ENCODE results near the gene PDZD4. TPM values are rescaled to one million over a fixed set of nuclear protein-coding genes. Genes with fewer than 3 reads are reported as not detected.

The PDZD4 gene
- polyA plus RNA-seq, 1 donor (not counting 4 experiments of a cell fraction or from before 2014, with no cell fraction given) = 0.05 TPM

- peak overlapping the region; percentile 61 to 85 (median 70) for H3K4me3 ChIP-seq (ENCODE audit: control insufficient read depth in 2 of 3, extremely low read depth in 1 of 3, insufficient read depth in 2 of 3, low read depth in 1 of 3, low read length in 3 of 3)
- peaks cover 14% of the 10 kb centered on the region for H3K4me1 ChIP-seq (ENCODE audit: control insufficient read depth, extremely low read depth, insufficient read depth, low read length)
- FAIRE-seq (no peak), DNase-seq (ENCODE audit: low read depth, low spot score) (no peak)
- peaks cover 47% of the 10 kb centered on the region for H3K79me2 ChIP-seq (ENCODE audit: control insufficient read depth, insufficient read depth, low read length)
- peaks cover 9 to 12% of the 10 kb centered on the region in 2 experiments for H3K36me3 ChIP-seq (ENCODE audit: control insufficient read depth in 2 of 2, extremely low read depth in 1 of 2, insufficient read depth in 2 of 2, low read length in 2 of 2)
- H2AFZ ChIP-seq (ENCODE audit: control insufficient read depth, low read length) = no peak overlapping the region
- no peaks in the 10 kb centered on the region for H3K27me3 ChIP-seq (ENCODE audit: control insufficient read depth, extremely low read depth, insufficient read depth, low read length)
- TF ChIP-seq EZH2 (IDR thresholded peaks at IDR 0.05; ENCODE audit: low read length) = no peak
- TF ChIP-seq, protein P1, sequence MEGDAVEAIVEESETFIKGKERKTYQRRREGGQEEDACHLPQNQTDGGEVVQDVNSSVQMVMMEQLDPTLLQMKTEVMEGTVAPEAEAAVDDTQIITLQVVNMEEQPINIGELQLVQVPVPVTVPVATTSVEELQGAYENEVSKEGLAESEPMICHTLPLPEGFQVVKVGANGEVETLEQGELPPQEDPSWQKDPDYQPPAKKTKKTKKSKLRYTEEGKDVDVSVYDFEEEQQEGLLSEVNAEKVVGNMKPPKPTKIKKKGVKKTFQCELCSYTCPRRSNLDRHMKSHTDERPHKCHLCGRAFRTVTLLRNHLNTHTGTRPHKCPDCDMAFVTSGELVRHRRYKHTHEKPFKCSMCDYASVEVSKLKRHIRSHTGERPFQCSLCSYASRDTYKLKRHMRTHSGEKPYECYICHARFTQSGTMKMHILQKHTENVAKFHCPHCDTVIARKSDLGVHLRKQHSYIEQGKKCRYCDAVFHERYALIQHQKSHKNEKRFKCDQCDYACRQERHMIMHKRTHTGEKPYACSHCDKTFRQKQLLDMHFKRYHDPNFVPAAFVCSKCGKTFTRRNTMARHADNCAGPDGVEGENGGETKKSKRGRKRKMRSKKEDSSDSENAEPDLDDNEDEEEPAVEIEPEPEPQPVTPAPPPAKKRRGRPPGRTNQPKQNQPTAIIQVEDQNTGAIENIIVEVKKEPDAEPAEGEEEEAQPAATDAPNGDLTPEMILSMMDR (optimal IDR thresholded peaks at IDR 0.05 in 1 of 3, IDR thresholded peaks at IDR 0.05 in 1 of 3, conservative IDR thresholded peaks at IDR 0.05 in 1 of 3; ENCODE audit: extremely low read depth in 1 of 3, insufficient read depth in 2 of 3, low read length in 3 of 3) = no peak
- dilution Hi-C loops (cut with MboI; ENCODE audit: extremely low pct_ligation_motif_present, low sequenced_read_pairs) = no loop called here
- peak overlapping the region; percentile 82 for H3K4me2 ChIP-seq (ENCODE audit: control insufficient read depth, extremely low read depth, insufficient read depth, low read depth, low read length)
- no peaks in the 10 kb centered on the region for H3K9me3 ChIP-seq (ENCODE audit: control insufficient read depth, low read depth, low read length)
- H3K27ac ChIP-seq (ENCODE audit: control insufficient read depth, insufficient read depth, low read length) = peak overlapping the region; percentile 90
- H3K9ac ChIP-seq (ENCODE audit: control insufficient read depth, extremely low read depth, insufficient read depth, low read length) = peak overlapping the region; percentile 90
- H4K20me1 ChIP-seq (ENCODE audit: control insufficient read depth, extremely low read depth, insufficient read depth, low read length) = no peaks in the 10 kb centered on the region
- no peaks in the 10 kb centered on the region for H3K9me1 ChIP-seq (ENCODE audit: control insufficient read depth, extremely low read depth, insufficient read depth, low read length)
Measured at GRCh38 chrX:153793291-153793690, 37.1 kb downstream of the PDZD4 start.

- dilution Hi-C loops (cut with MboI; ENCODE audit: extremely low pct_ligation_motif_present, low sequenced_read_pairs) = no loop called here
- H3K79me2 ChIP-seq (ENCODE audit: control insufficient read depth, insufficient read depth, low read length) = peaks cover 47% of the 10 kb centered on the region
- H3K4me2 ChIP-seq (ENCODE audit: control insufficient read depth, extremely low read depth, insufficient read depth, low read depth, low read length) = no peak overlapping the region
- TF ChIP-seq EZH2 (IDR thresholded peaks at IDR 0.05; ENCODE audit: low read length) = no peak
- TF ChIP-seq, protein P1 (optimal IDR thresholded peaks at IDR 0.05 in 1 of 3, IDR thresholded peaks at IDR 0.05 in 1 of 3, conservative IDR thresholded peaks at IDR 0.05 in 1 of 3; ENCODE audit: extremely low read depth in 1 of 3, insufficient read depth in 2 of 3, low read length in 3 of 3) = no peak
- no peaks in the 10 kb centered on the region for H3K9me3 ChIP-seq (ENCODE audit: control insufficient read depth, low read depth, low read length)
- peaks cover 14% of the 10 kb centered on the region for H3K4me1 ChIP-seq (ENCODE audit: control insufficient read depth, extremely low read depth, insufficient read depth, low read length)
- H4K20me1 ChIP-seq (ENCODE audit: control insufficient read depth, extremely low read depth, insufficient read depth, low read length) = no peaks in the 10 kb centered on the region
- no peak overlapping the region for H3K27ac ChIP-seq (ENCODE audit: control insufficient read depth, insufficient read depth, low read length)
- H3K9ac ChIP-seq (ENCODE audit: control insufficient read depth, extremely low read depth, insufficient read depth, low read length) = no peak overlapping the region
- no peaks in the 10 kb centered on the region for H3K27me3 ChIP-seq (ENCODE audit: control insufficient read depth, extremely low read depth, insufficient read depth, low read length)
- DNase-seq (ENCODE audit: low read depth, low spot score) (no peak), FAIRE-seq (no peak)
- no peaks in the 10 kb centered on the region for H3K9me1 ChIP-seq (ENCODE audit: control insufficient read depth, extremely low read depth, insufficient read depth, low read length)
- H3K4me3 ChIP-seq (ENCODE audit: control insufficient read depth in 2 of 3, extremely low read depth in 1 of 3, insufficient read depth in 2 of 3, low read depth in 1 of 3, low read length in 3 of 3) = no peak overlapping the region
- peaks cover 9 to 10% of the 10 kb centered on the region in 2 experiments for H3K36me3 ChIP-seq (ENCODE audit: control insufficient read depth in 2 of 2, extremely low read depth in 1 of 2, insufficient read depth in 2 of 2, low read length in 2 of 2)
- H2AFZ ChIP-seq (ENCODE audit: control insufficient read depth, low read length) = no peak overlapping the region
Measured at GRCh38 chrX:153792368-153792767, 38.0 kb downstream of the PDZD4 start.

All from keratinocyte (primary cell).